Heart right ventricle (tissue), 12 donors: ENCODE measurements around the gene FASN. TPM values are rescaled to one million over a fixed set of nuclear protein-coding genes. Genes with fewer than 3 reads are reported as not detected.

Source experiments
- polyA plus RNA-seq, 2 donors: library from polyadenylated mRNA; stranded (reverse); fragments of 200-250 nt; gene quantifications; one replicate each; pipeline ENCODE4 v1.2.3, GENCODE V29; 2013
- total RNA-seq, 10 donors: library from RNA; stranded (reverse); fragmentation: NEBNext Ultra II Directional in 3 of 10; extraction: Animal tissue kit (Norgen Biotek cat#: 25700) in 3 of 10; gene quantifications; one replicate each; pipeline versions ENCODE4 v1.2.1 to v1.2.4, GENCODE V29; 2021 to 2023
- donor health status: ischemic (EF 13 %, LVEDD 7.1; RV severe dilation, severe dysfunction).
- donor health status: healthy with polysubstance abuse.
- donor health status: DM: no; HTN: yes; CAD: no.
- donor health status: DM: no; HTN: no; CAD: no.
- donor health status: ischemic (EF 25% LVEDD 6.9; RV normal size, moderate dysfunction).
- donor health status: ischemic (EF 25% LVEDD 5.7; RV mildly dilated, moderate dysfunction).
- donor health status: healthy.
- donor health status: nonischemic (EF 11% LVEDD 7.7; RV severe dilation, severe dysfunction).
- donor health status: DM: yes; HTN: yes; CAD: no.
- donor health status: PGD.
- donor health status: ischemic (EF 29% LVEDD 5.4; RV normal size, mild dysfunction).
- donor health status: nonischemic (EF 23%, LVEDD 6.1; RV moderate dilation, normal function).

FASN gene
- total and polyA plus RNA-seq, 12 donors: 9.0 to 62.4 (median 20.4) TPM

Other genes starting within 250 kb of the FASN start
- gene P4HB, start 237.7 kb downstream of the FASN start, total RNA-seq: 100 to 1,000 TPM; 244 to 801 (median 332) TPM
- gene P4HB, start 237.7 kb downstream of the FASN start, polyA plus RNA-seq: 100 to 1,000 TPM; 284 to 536 TPM
- 100 to 1,000 TPM in 7 of 10 donors, 10 to 100 TPM in 3; 89.9 to 263 (median 110) TPM for gene ARHGDIA, start 226.9 kb downstream of the FASN start, total RNA-seq
- gene ARHGDIA, start 226.9 kb downstream of the FASN start, polyA plus RNA-seq: 100 to 1,000 TPM in 1 of 2 donors, 10 to 100 TPM in 1; 97.2 to 251 TPM
- 10 to 100 TPM; 28.1 to 47.2 (median 32.2) TPM for gene ALYREF, start 206.7 kb downstream of the FASN start, total RNA-seq
- 10 to 100 TPM in 1 of 2 donors, 1 to 10 TPM in 1; 3.6 to 45.4 TPM for gene ALYREF, start 206.7 kb downstream of the FASN start, polyA plus RNA-seq
- gene ANAPC11, start 206.5 kb downstream of the FASN start, total RNA-seq: 100 to 1,000 TPM; 124 to 189 (median 142) TPM
- 100 to 1,000 TPM; 205 to 405 TPM for gene ANAPC11, start 206.5 kb downstream of the FASN start, polyA plus RNA-seq
- gene NPB, start 196.0 kb downstream of the FASN start, total RNA-seq: under 1 TPM; 0.13 to 0.83 (median 0.32) TPM
- gene NPB, start 196.0 kb downstream of the FASN start, polyA plus RNA-seq: under 1 TPM; 0.49 to 0.73 TPM
- 10 to 100 TPM; 29.5 to 54.7 (median 43.2) TPM for gene PCYT2, start 186.8 kb downstream of the FASN start, total RNA-seq
- 10 to 100 TPM; 54.4 to 64.1 TPM for gene PCYT2, start 186.8 kb downstream of the FASN start, polyA plus RNA-seq
- 1 to 10 TPM; 4.4 to 9.3 (median 5.9) TPM for gene SIRT7, start 180.1 kb downstream of the FASN start, total RNA-seq
- 10 to 100 TPM; 14.5 to 15.7 TPM for gene SIRT7, start 180.1 kb downstream of the FASN start, polyA plus RNA-seq
- gene MAFG, start 170.5 kb downstream of the FASN start, total RNA-seq: 10 to 100 TPM; 10.8 to 30.9 (median 16.3) TPM
- 10 to 100 TPM; 10.5 to 10.6 TPM for gene MAFG, start 170.5 kb downstream of the FASN start, polyA plus RNA-seq
- gene PYCR1, start 160.9 kb downstream of the FASN start, total RNA-seq: 1 to 10 TPM; 2.8 to 7.4 (median 3.8) TPM
- gene PYCR1, start 160.9 kb downstream of the FASN start, polyA plus RNA-seq: 10 to 100 TPM in 1 of 2 donors, 1 to 10 TPM in 1; 1.2 to 29.6 TPM
- 1 to 10 TPM in 9 of 10 donors, under 1 TPM in 1; 0.92 to 8.6 (median 5.0) TPM for gene MYADML2, start 151.0 kb downstream of the FASN start, total RNA-seq
- gene MYADML2, start 151.0 kb downstream of the FASN start, polyA plus RNA-seq: 1 to 10 TPM in 1 of 2 donors, under 1 TPM in 1; 0.26 to 4.3 TPM
- 1 to 10 TPM in 1 of 10 donors, under 1 TPM in 4, not detected in 5; 0.27 to 1.5 (median 0.65) TPM for gene NOTUM, start 137.0 kb downstream of the FASN start, total RNA-seq
- under 1 TPM; 0.22 to 0.74 TPM for gene NOTUM, start 137.0 kb downstream of the FASN start, polyA plus RNA-seq
- 10 to 100 TPM; 19.9 to 38.2 (median 22.6) TPM for gene ASPSCR1, start 120.6 kb downstream of the FASN start, total RNA-seq
- 100 to 1,000 TPM in 1 of 2 donors, 10 to 100 TPM in 1; 40.5 to 115 TPM for gene ASPSCR1, start 120.6 kb downstream of the FASN start, polyA plus RNA-seq
- gene CENPX, start 75.4 kb downstream of the FASN start, total RNA-seq: 10 to 100 TPM; 15.8 to 37.4 (median 20.6) TPM
- gene CENPX, start 75.4 kb downstream of the FASN start, polyA plus RNA-seq: 100 to 1,000 TPM in 1 of 2 donors, 10 to 100 TPM in 1; 48.6 to 132 TPM
- 10 to 100 TPM in 1 of 10 donors, 1 to 10 TPM in 9; 2.2 to 10.4 (median 3.1) TPM for gene LRRC45, start 74.9 kb downstream of the FASN start, total RNA-seq
- gene LRRC45, start 74.9 kb downstream of the FASN start, polyA plus RNA-seq: 1 to 10 TPM; 6.7 to 7.7 TPM
- 1 to 10 TPM in 6 of 10 donors, under 1 TPM in 4; 0.82 to 1.6 (median 1.1) TPM for gene RAC3, start 66.6 kb downstream of the FASN start, total RNA-seq
- 1 to 10 TPM; 1.5 to 3.3 TPM for gene RAC3, start 66.6 kb downstream of the FASN start, polyA plus RNA-seq
- gene DCXR, start 60.5 kb downstream of the FASN start, total RNA-seq: 100 to 1,000 TPM; 155 to 258 (median 187) TPM
- 100 to 1,000 TPM; 283 to 387 TPM for gene DCXR, start 60.5 kb downstream of the FASN start, polyA plus RNA-seq
- 10 to 100 TPM; 13.9 to 24.9 (median 18.9) TPM for gene RFNG, start 46.4 kb downstream of the FASN start, total RNA-seq
- gene RFNG, start 46.4 kb downstream of the FASN start, polyA plus RNA-seq: 10 to 100 TPM; 29.3 to 30.1 TPM
- gene GPS1, start 46.3 kb downstream of the FASN start, total RNA-seq: 10 to 100 TPM; 68.9 to 96.6 (median 80.6) TPM
- gene GPS1, start 46.3 kb downstream of the FASN start, polyA plus RNA-seq: 100 to 1,000 TPM; 102 to 183 TPM
- 10 to 100 TPM; 34.1 to 96.4 (median 43.1) TPM for gene DUS1L, start 32.4 kb downstream of the FASN start, total RNA-seq
- gene DUS1L, start 32.4 kb downstream of the FASN start, polyA plus RNA-seq: 100 to 1,000 TPM in 1 of 2 donors, 10 to 100 TPM in 1; 85.2 to 191 TPM
- gene CCDC57, start 114.6 kb upstream of the FASN start, total RNA-seq: 10 to 100 TPM in 8 of 10 donors, 1 to 10 TPM in 2; 7.0 to 16.2 (median 10.7) TPM
- 10 to 100 TPM in 1 of 2 donors, 1 to 10 TPM in 1; 9.4 to 34.5 TPM for gene CCDC57, start 114.6 kb upstream of the FASN start, polyA plus RNA-seq
- 10 to 100 TPM in 5 of 10 donors, 1 to 10 TPM in 5; 4.8 to 65.3 (median 10.1) TPM for gene SLC16A3, start 130.8 kb upstream of the FASN start, total RNA-seq
- 10 to 100 TPM in 1 of 2 donors, 1 to 10 TPM in 1; 8.4 to 33.6 TPM for gene SLC16A3, start 130.8 kb upstream of the FASN start, polyA plus RNA-seq
- 10 to 100 TPM; 56.8 to 72.7 (median 67.8) TPM for gene CSNK1D, start 175.5 kb upstream of the FASN start, total RNA-seq
- gene CSNK1D, start 175.5 kb upstream of the FASN start, polyA plus RNA-seq: 10 to 100 TPM; 54.4 to 58.1 TPM
- gene CD7, start 219.4 kb upstream of the FASN start, total RNA-seq: 1 to 10 TPM in 2 of 10 donors, under 1 TPM in 7, not detected in 1; 0.15 to 6.0 (median 0.36) TPM
- gene CD7, start 219.4 kb upstream of the FASN start, polyA plus RNA-seq: under 1 TPM; 0.66 to 0.81 TPM
- 10 to 100 TPM in 1 of 10 donors, 1 to 10 TPM in 9; 1.7 to 29.9 (median 3.9) TPM for gene SECTM1, start 235.5 kb upstream of the FASN start, total RNA-seq
- 1 to 10 TPM; 2.7 to 3.2 TPM for gene SECTM1, start 235.5 kb upstream of the FASN start, polyA plus RNA-seq